Muscle of arm (tissue), 14 donors: ENCODE data around the gene OGFOD1. TPM values are rescaled to one million over a fixed set of nuclear protein-coding genes. Genes with fewer than 3 reads are reported as not detected.

Experiments
- DNase-seq: peaks from one replicate; pipeline ENCODE4 v3.0.0-alpha.2; 2013
- long read RNA-seq, 11 donors: transcript quantifications; one replicate each; lab custom pipeline, GENCODE V29; 2026
- polyA plus RNA-seq, 12 donors: library from polyadenylated mRNA; unstranded; fragments of 120-200 nt; gene quantifications; one replicate each; pipeline ENCODE4 v1.2.1, GENCODE V29; 2013; ENCODE audit not compliant: insufficient read length in 12 of 12

OGFOD1 gene
- polyA plus RNA-seq, result 100 to 1,000 TPM in 1 of 12 donors, 10 to 100 TPM in 11; 35.0 to 120 (median 40.0) TPM
- long read RNA-seq, donor 1, full-length matches to known transcripts, result 4 of 9 reads
- long read RNA-seq, donor 1, partial matches to known transcripts, result 5 of 9 reads
- long read RNA-seq, donor 1, other reads (novel, unspliced or antisense), result 0 of 9 reads
- long read RNA-seq, donor 2, full-length matches to known transcripts, result 12 of 30 reads
- long read RNA-seq, donor 2, partial matches to known transcripts, result 18 of 30 reads
- long read RNA-seq, donor 2, other reads (novel, unspliced or antisense), result 0 of 30 reads
- long read RNA-seq, donor 3, full-length matches to known transcripts, result 5 of 20 reads
- long read RNA-seq, donor 3, partial matches to known transcripts, result 15 of 20 reads
- long read RNA-seq, donor 3, other reads (novel, unspliced or antisense), result 0 of 20 reads
- long read RNA-seq, donor 4, full-length matches to known transcripts, result 1 of 1 reads
- long read RNA-seq, donor 4, partial matches to known transcripts, result 0 of 1 reads
- long read RNA-seq, donor 4, other reads (novel, unspliced or antisense), result 0 of 1 reads
- long read RNA-seq, donor 5, full-length matches to known transcripts, result 16 of 16 reads
- long read RNA-seq, donor 5, partial matches to known transcripts, result 0 of 16 reads
- long read RNA-seq, donor 5, other reads (novel, unspliced or antisense), result 0 of 16 reads
- long read RNA-seq, donor 6, full-length matches to known transcripts, result 1 of 1 reads
- long read RNA-seq, donor 6, partial matches to known transcripts, result 0 of 1 reads
- long read RNA-seq, donor 6, other reads (novel, unspliced or antisense), result 0 of 1 reads
- long read RNA-seq, donor 7, full-length matches to known transcripts, result 3 of 3 reads
- long read RNA-seq, donor 7, partial matches to known transcripts, result 0 of 3 reads
- long read RNA-seq, donor 7, other reads (novel, unspliced or antisense), result 0 of 3 reads
- long read RNA-seq, donor 8, full-length matches to known transcripts, result 7 of 17 reads
- long read RNA-seq, donor 8, partial matches to known transcripts, result 10 of 17 reads
- long read RNA-seq, donor 8, other reads (novel, unspliced or antisense), result 0 of 17 reads
- long read RNA-seq, donor 9, full-length matches to known transcripts, result 6 of 6 reads
- long read RNA-seq, donor 9, partial matches to known transcripts, result 0 of 6 reads
- long read RNA-seq, donor 9, other reads (novel, unspliced or antisense), result 0 of 6 reads
- long read RNA-seq, donor 10, full-length matches to known transcripts, result 2 of 16 reads
- long read RNA-seq, donor 10, partial matches to known transcripts, result 14 of 16 reads
- long read RNA-seq, donor 10, other reads (novel, unspliced or antisense), result 0 of 16 reads
- long read RNA-seq, donor 11, full-length matches to known transcripts, result 8 of 13 reads
- long read RNA-seq, donor 11, partial matches to known transcripts, result 5 of 13 reads
- long read RNA-seq, donor 11, other reads (novel, unspliced or antisense), result 0 of 13 reads

- peak; percentile 96 for DNase-seq
These were observed at the start of gene OGFOD1, which contains the start of gene NUDT21 for GRCh38 chr16:56450986-56451752. Gene OGFOD1, plus strand, starts transcription at chr16:56451554. Its CDS starts 59 bp downstream, at chr16:56451613. Gene NUDT21, minus strand, starts transcription at chr16:56451332. Its CDS starts 130 bp downstream, at chr16:56451202.

- no peak for DNase-seq
These were observed 45.2 kb upstream of the OGFOD1 start for GRCh38 chr16:56405977-56406672.

- no peak for DNase-seq
These were observed 42.8 kb upstream of the OGFOD1 start for GRCh38 chr16:56408379-56409098.

- no peak for DNase-seq
These were observed 42.2 kb upstream of the OGFOD1 start for GRCh38 chr16:56409195-56409594.

- DNase-seq, result no peak
These were observed 40.2 kb upstream of the OGFOD1 start for GRCh38 chr16:56411123-56411522.

GRCh38 chr16:56411624-56412023, 39.7 kb upstream of the OGFOD1 start:
- no peak for DNase-seq

GRCh38 chr16:56413381-56413780, 38.0 kb upstream of the OGFOD1 start:
- DNase-seq, result no peak

GRCh38 chr16:56414366-56414765, 37.0 kb upstream of the OGFOD1 start:
- DNase-seq, result no peak

GRCh38 chr16:56415875-56416274, 35.5 kb upstream of the OGFOD1 start:
- no peak for DNase-seq

GRCh38 chr16:56417138-56417537, 34.2 kb upstream of the OGFOD1 start:
- DNase-seq, result no peak

- no peak for DNase-seq
These were observed 31.4 kb upstream of the OGFOD1 start for GRCh38 chr16:56419740-56420548.

GRCh38 chr16:56420613-56421012, 30.7 kb upstream of the OGFOD1 start:
- no peak for DNase-seq

- DNase-seq, result no peak
These were observed 30.0 kb upstream of the OGFOD1 start for GRCh38 chr16:56421313-56421712.

- DNase-seq, result no peak
These were observed 29.2 kb upstream of the OGFOD1 start for GRCh38 chr16:56421976-56422669.

- no peak for DNase-seq
These were observed 28.4 kb upstream of the OGFOD1 start for GRCh38 chr16:56422896-56423441.

- DNase-seq, result no peak
These were observed 27.6 kb upstream of the OGFOD1 start for GRCh38 chr16:56423584-56424403.
